Stomach (tissue), 9 donors: ENCODE data around the gene SCFD2. TPM values are rescaled to one million over a fixed set of nuclear protein-coding genes. Genes with fewer than 3 reads are reported as not detected.
"Not testable (repeated sequence)": the region's sequence is repeated elsewhere in the genome, so short reads cannot be mapped to it uniquely, and the experiment has no call there.

Source experiments
- DNase-seq, 2 donors: peaks; one replicate each; pipeline versions ENCODE4 v3.0.0 to v3.0.0-alpha.2; 2013 to 2019
- H3K27ac ChIP-seq, 5 donors: fragments of 200-600 bp in 4 of 5; sonication (generic) in 4 of 5; one replicate each; pipeline ENCODE4 v1.5.1; 2013 to 2019; ENCODE audit warnings: mild to moderate bottlenecking in 1 of 5, moderate library complexity in 1 of 5
- H3K27me3 ChIP-seq, 3 donors: fragments of 200-600 bp; sonication (generic); one replicate each; pipeline ENCODE4 v1.5.1; 2017 to 2019; ENCODE audit warnings: mixed run types in 1 of 3
- H3K36me3 ChIP-seq, 4 donors: fragments of 200-600 bp; sonication (generic); 1 replicate in 3 of 4; 2 replicates in 1 of 4; pipeline ENCODE4 v1.5.1; 2016 to 2019
- H3K4me1 ChIP-seq, 4 donors: fragments of 200-600 bp; sonication (generic); one replicate each; pipeline ENCODE4 v1.5.1; 2016 to 2019
- H3K4me3 ChIP-seq, 4 donors: fragments of 200-600 bp; sonication (generic) in 3 of 4; one replicate each; pipeline ENCODE4 v1.5.1; 2016 to 2019; ENCODE audit warnings: mild to moderate bottlenecking in 1 of 4
- H3K9me3 ChIP-seq, 4 donors: fragments of 200-600 bp; sonication (generic); one replicate each; pipeline ENCODE4 v1.5.1; 2016 to 2019
- EP300 ChIP-seq: sonication (generic); formaldehyde crosslinking; IDR thresholded peaks from one replicate; pipeline ENCODE4 v1.6.1; 2017; ENCODE audit warnings: antibody characterized with exemption
- POLR2A ChIP-seq, 4 donors: fragments of 450-650 bp; IDR thresholded peaks; one replicate each; pipeline ENCODE4 v1.6.1; 2016; ENCODE audit warnings: antibody characterized with exemption in 4 of 4, control low read depth in 2 of 4, mild to moderate bottlenecking in 1 of 4, moderate library complexity in 1 of 4
- POLR2AphosphoS5 ChIP-seq, 3 donors: sonication (generic); formaldehyde crosslinking; IDR thresholded peaks; one replicate each; pipeline ENCODE4 v1.6.1; 2016; ENCODE audit warnings: antibody characterized with exemption in 3 of 3
- WGBS, 5 donors: extraction: QIAGEN DNeasy Blood & Tissue Kit in 3 of 5; methylation state at CpG; one replicate each; pipeline versions ENCODE4 v1.1.5 to v1.1.7; 2013 to 2018; 5-methylcytosine and 5-hydroxymethylcytosine counted together
- intact Hi-C: fragments of 100-400 bp; cut with DNase I; formaldehyde crosslinking; loops from one replicate; pipeline ENCODE4 v1.15.1; 2023; ENCODE audit warnings: low total_unique reads
- polyA plus RNA-seq, 3 donors: library from polyadenylated mRNA; stranded (reverse); fragments of 200-250 nt; gene quantifications; one replicate each; pipeline ENCODE4 v1.2.3, GENCODE V29; 2013
- total RNA-seq, 5 donors: library from RNA; depleted of rRNA; stranded (reverse); fragments of >200 nt; gene quantifications; one replicate each; pipeline versions ENCODE4 v1.1.0 to v1.2.3, GENCODE V29; 2014 to 2016
- TF ChIP-seq, protein P1 (sequence below), 7 experiments: fragments of 450-650 bp in 4 of 7; fragments of 200-600 bp in 3 of 7; sonication (generic) in 3 of 7; IDR thresholded peaks; one replicate each; pipeline ENCODE4 v1.5.1; 2016 to 2019; ENCODE audit warnings: antibody characterized with exemption in 7 of 7, control low read depth in 2 of 7, mild to moderate bottlenecking in 1 of 7
- donor health status: healthy with polysubstance abuse.
- donor health status: Bipolar disorder and iron deficiency.
- donor health status: healthy.

The SCFD2 gene
- total and polyA plus RNA-seq, 8 donors: 2.9 to 40.2 (median 11.1) TPM

DNA sequence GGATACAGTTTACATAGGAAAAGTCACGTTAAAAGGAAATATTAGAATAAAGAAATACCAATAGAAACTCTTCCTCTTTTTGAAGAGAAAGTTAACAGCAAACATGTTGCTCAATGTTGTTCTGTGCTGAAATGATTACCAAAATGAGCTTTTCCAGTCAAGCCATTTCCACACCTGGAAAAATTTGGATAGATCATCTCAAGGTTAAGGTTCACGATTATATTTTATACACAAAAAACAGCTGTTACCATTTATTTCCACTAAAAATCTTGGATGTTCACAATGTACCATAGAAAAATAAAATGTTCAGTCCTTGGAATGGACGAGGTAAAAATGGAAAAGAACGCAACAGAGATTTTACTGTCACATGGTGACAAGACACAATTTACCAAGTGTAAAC lies 218.7 kb downstream of the SCFD2 start:
- 72 to 84% (median 81%) methylated on average over 4 of the region's 4 CpGs for WGBS, 5 donors
- intact Hi-C loops: no loop called here
- TF ChIP-seq, protein P1, sequence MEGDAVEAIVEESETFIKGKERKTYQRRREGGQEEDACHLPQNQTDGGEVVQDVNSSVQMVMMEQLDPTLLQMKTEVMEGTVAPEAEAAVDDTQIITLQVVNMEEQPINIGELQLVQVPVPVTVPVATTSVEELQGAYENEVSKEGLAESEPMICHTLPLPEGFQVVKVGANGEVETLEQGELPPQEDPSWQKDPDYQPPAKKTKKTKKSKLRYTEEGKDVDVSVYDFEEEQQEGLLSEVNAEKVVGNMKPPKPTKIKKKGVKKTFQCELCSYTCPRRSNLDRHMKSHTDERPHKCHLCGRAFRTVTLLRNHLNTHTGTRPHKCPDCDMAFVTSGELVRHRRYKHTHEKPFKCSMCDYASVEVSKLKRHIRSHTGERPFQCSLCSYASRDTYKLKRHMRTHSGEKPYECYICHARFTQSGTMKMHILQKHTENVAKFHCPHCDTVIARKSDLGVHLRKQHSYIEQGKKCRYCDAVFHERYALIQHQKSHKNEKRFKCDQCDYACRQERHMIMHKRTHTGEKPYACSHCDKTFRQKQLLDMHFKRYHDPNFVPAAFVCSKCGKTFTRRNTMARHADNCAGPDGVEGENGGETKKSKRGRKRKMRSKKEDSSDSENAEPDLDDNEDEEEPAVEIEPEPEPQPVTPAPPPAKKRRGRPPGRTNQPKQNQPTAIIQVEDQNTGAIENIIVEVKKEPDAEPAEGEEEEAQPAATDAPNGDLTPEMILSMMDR (IDR thresholded peaks at IDR 0.05): no peak
- TF ChIP-seq EP300: no peak
- TF ChIP-seq POLR2AphosphoS5 (IDR thresholded peaks at IDR 0.05): no peak
- no peak for TF ChIP-seq POLR2A (IDR thresholded peaks at IDR 0.05)

DNA sequence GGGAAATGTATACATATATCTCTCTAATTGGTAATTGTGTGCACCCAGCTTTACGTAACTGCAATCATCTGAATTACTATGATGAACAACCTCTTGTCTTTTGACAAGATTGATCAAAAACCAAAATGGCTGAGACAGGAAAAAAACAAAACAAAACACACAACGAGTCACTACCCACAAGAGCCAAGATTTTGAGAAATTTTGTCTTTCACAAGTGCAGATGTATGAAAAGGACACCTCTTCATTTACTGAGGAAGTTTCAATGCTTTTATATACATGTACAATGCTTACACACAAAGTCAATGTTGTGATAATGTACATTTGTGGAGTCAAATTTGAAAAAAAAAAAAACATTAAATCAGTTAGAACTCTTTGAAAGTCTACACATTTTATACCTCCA lies 224.6 kb downstream of the SCFD2 start:
- no peak overlapping the region for H3K4me3 ChIP-seq
- TF ChIP-seq POLR2AphosphoS5 (IDR thresholded peaks at IDR 0.05) (no peak), EP300 (no peak), POLR2A (IDR thresholded peaks at IDR 0.05) (no peak)
- TF ChIP-seq, protein P1 (IDR thresholded peaks at IDR 0.05): no peak
- WGBS, 5 donors: 86 to 94% (median 88%) methylated on average over 2 of the region's 2 CpGs
- H3K9me3 ChIP-seq: no peaks in the 10 kb centered on the region
- DNase-seq: no peak
- H3K36me3 ChIP-seq: peaks cover 0 to 16% (median 11%) of the 10 kb centered on the region in 4 donors
- intact Hi-C loops: no loop called here
- H3K27me3 ChIP-seq: no peaks in the 10 kb centered on the region
- no peak overlapping the region for H3K27ac ChIP-seq
- H3K4me1 ChIP-seq: no peaks in the 10 kb centered on the region

More for the DNA sequence above, 218.7 kb downstream of the SCFD2 start:
- no peak for DNase-seq
- no peaks in the 10 kb centered on the region for H3K27me3 ChIP-seq
- no peak overlapping the region for H3K4me3 ChIP-seq
- no peaks in the 10 kb centered on the region for H3K9me3 ChIP-seq
- peaks cover 0 to 16% (median 11%) of the 10 kb centered on the region in 4 donors for H3K36me3 ChIP-seq
- no peak overlapping the region for H3K27ac ChIP-seq
- H3K4me1 ChIP-seq: peaks cover 0 to 16% (median 7%) of the 10 kb centered on the region in 4 donors

DNA sequence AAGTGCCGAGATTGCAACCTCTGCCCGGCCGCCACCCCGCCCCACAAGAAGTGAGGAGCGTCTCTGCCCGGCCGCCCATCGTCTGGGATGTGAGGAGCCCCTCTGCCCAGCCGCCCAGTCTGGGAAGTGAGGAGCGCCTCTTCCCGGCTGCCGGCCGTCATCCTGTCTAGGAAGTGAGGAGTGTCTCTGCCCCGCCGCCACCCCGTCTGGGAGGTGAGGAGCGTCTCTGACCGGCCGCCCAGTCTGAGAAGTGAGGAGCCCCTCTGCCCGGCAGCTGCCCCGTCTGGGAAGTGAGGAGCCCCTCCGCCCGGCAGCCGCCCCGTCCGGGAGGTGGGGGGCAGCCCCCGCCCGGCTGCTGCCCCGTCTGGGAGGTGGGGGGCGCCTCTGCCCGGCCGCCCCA lies 226.6 kb downstream of the SCFD2 start:
- H3K9me3 ChIP-seq, H3K4me1 ChIP-seq, H3K27me3 ChIP-seq, H3K4me3 ChIP-seq, H3K27ac ChIP-seq, intact Hi-C loops, H3K36me3 ChIP-seq, DNase-seq: not testable (repeated sequence)
- 94 to 98% (median 97%) methylated on average over 4 to 32 of the region's 32 CpGs for WGBS, 5 donors

DNA sequence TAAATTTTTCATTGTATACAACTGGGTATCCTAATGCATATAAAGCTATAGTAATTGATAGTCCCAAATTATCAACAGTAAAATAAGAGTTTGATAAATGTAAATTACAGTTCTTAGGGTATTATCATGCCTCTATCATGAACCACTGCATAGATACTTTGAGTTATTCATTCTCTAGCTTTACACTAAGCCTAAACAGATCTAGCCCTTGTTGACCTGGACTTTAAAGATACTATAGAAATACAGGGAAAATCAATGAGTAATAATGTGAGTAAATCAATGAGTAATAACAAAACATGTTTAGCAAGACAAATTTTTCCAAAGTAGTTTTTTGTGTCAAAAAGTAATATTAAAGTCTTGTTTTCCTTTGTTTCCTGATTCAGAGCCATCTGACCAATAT lies 228.4 kb downstream of the SCFD2 start:
- Histone ChIP-seq H3K27ac (no peak overlapping the region), H3K36me3 (no peaks in the 10 kb centered on the region), H3K27me3 (no peaks in the 10 kb centered on the region), H3K9me3 (no peaks in the 10 kb centered on the region), H3K4me1 (no peaks in the 10 kb centered on the region), H3K4me3 (no peak overlapping the region)
- intact Hi-C loops: no loop called here
- DNase-seq: no peak
- no peak for TF ChIP-seq POLR2AphosphoS5 (IDR thresholded peaks at IDR 0.05)
- TF ChIP-seq EP300: no peak
- TF ChIP-seq POLR2A (IDR thresholded peaks at IDR 0.05): no peak
- TF ChIP-seq, protein P1 (IDR thresholded peaks at IDR 0.05): no peak

DNA sequence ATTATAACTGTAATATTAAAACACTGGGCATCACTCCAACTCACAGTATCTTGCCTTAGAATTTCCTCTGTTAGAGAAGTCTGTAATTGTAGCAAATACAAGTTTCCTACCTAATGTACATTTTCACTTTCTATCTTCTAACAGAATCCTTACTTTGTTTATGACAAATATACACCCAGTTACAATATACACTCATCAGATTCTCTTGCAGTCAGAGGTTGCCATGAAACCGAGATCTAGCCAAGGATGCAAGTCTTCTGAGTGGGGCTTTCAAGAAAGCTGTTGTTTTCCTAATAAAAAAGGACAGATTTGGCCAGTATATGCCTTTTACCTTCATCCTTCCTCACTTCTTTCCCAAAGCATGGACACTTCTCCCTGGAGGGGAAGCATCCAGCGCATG lies 228.9 kb downstream of the SCFD2 start:
- Histone ChIP-seq H3K4me1 (no peaks in the 10 kb centered on the region), H3K9me3 (no peaks in the 10 kb centered on the region), H3K27me3 (no peaks in the 10 kb centered on the region), H3K36me3 (no peaks in the 10 kb centered on the region), H3K27ac (no peak overlapping the region), H3K4me3 (no peak overlapping the region)
- intact Hi-C loops: no loop called here
- WGBS, 5 donors: 90 to 98% (median 95%) methylated on average over 2 of the region's 2 CpGs
- TF ChIP-seq POLR2A (IDR thresholded peaks at IDR 0.05): no peak
- no peak for TF ChIP-seq EP300
- TF ChIP-seq, protein P1 (IDR thresholded peaks at IDR 0.05): no peak
- no peak for TF ChIP-seq POLR2AphosphoS5 (IDR thresholded peaks at IDR 0.05)
- DNase-seq: no peak
